WTC11 (cell line): ENCODE results near the gene IKBKE.

Experiments
- NFYB ChIP-seq: sonication (generic); formaldehyde crosslinking; conservative IDR thresholded peaks from 2 replicates; pipeline ENCODE4 v1.8.0; 2022; ENCODE audit warnings: low read depth, missing genetic modification reagents
- NR2C2 ChIP-seq: sonication (generic); formaldehyde crosslinking; IDR thresholded peaks from 2 replicates; pipeline ENCODE4 v1.8.0; 2022; ENCODE audit warnings: mild to moderate bottlenecking, missing genetic modification reagents
- TF ChIP-seq, protein P1 (sequence below): fragments of 200-600 bp; IDR thresholded peaks from 2 replicates; pipeline ENCODE4 v1.8.0; 2022; ENCODE audit warnings: antibody characterized with exemption

DNA sequence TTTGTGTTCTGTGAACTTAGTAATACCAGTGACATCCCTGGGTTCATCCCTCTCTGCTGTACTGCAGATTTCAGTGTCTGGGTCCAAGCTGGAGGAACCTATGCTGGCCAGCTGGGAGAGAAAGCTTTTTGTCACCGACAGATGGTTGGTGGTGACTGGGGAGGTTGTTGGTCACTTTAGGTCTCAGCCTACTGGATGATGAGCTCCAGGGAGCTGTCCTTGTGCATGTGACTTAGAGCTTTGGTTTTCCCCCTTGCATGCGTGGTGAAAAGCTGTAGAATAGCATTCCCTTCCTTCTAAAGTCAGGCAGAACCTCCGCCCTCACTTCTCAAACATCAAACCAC is 22.9 kb upstream of the IKBKE start:
- TF ChIP-seq NFYB (CRISPR knock-in tag) = no peak
- TF ChIP-seq, protein P1, sequence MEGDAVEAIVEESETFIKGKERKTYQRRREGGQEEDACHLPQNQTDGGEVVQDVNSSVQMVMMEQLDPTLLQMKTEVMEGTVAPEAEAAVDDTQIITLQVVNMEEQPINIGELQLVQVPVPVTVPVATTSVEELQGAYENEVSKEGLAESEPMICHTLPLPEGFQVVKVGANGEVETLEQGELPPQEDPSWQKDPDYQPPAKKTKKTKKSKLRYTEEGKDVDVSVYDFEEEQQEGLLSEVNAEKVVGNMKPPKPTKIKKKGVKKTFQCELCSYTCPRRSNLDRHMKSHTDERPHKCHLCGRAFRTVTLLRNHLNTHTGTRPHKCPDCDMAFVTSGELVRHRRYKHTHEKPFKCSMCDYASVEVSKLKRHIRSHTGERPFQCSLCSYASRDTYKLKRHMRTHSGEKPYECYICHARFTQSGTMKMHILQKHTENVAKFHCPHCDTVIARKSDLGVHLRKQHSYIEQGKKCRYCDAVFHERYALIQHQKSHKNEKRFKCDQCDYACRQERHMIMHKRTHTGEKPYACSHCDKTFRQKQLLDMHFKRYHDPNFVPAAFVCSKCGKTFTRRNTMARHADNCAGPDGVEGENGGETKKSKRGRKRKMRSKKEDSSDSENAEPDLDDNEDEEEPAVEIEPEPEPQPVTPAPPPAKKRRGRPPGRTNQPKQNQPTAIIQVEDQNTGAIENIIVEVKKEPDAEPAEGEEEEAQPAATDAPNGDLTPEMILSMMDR = no peak
- TF ChIP-seq NR2C2 (CRISPR knock-in tag) = no peak
